ENCODE measurements around the gene COL6A3.
"Not testable (repeated sequence)": the region's sequence is repeated elsewhere in the genome, so short reads cannot be mapped to it uniquely, and the experiment has no call there.

The COL6A3 gene

DNA sequence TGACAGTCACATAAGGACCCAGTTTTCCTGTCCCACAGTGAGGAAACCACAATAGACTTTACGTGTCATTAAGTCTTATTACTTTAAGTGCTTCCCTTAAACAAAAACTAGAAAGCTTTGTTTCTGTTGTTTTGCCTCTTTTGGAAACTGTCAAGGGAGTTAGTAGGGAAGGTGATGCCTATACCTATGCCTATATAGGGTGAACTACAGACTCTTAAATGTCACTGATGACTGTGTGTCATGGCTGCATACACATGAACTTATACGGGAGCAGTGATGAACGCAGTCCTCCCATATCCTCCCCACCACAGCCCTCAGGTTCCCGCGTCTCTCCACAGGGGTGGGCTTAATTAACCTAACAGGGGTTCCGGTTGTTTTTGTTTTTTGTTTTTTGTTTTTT lies 97.6 kb downstream of the COL6A3 start:
- Mint-ChIP-seq H3K36me3 (no peaks in the 10 kb centered on the region), H3K4me3 (no peak overlapping the region), H3K27me3 (peaks cover 24% of the 10 kb centered on the region), H3K27ac (no peak overlapping the region), H3K4me1 (no peaks in the 10 kb centered on the region), H3K9me3 (no peaks in the 10 kb centered on the region)
- ATAC-seq = no peak

- Mint-ChIP-seq H3K4me1 (no peaks in the 10 kb centered on the region), H3K27me3 (peaks cover 22% of the 10 kb centered on the region), H3K9me3 (no peaks in the 10 kb centered on the region), H3K27ac (no peak overlapping the region), H3K36me3 (no peaks in the 10 kb centered on the region), H3K4me3 (no peak overlapping the region)
- ATAC-seq = no peak
Measured at GRCh38 chr2:237315829-237316225, 98.1 kb downstream of the COL6A3 start.

GRCh38 chr2:237315170-237315828 lies 98.7 kb downstream of the COL6A3 start:
- peaks cover 17% of the 10 kb centered on the region for H3K27me3 Mint-ChIP-seq
- no peaks in the 10 kb centered on the region for H3K4me1 Mint-ChIP-seq
- no peak for ATAC-seq

GRCh38 chr2:237314681-237315080 lies 99.3 kb downstream of the COL6A3 start:
- Mint-ChIP-seq H3K36me3 (no peaks in the 10 kb centered on the region), H3K4me1 (no peaks in the 10 kb centered on the region), H3K27ac (no peak overlapping the region), H3K4me3 (no peak overlapping the region), H3K9me3 (no peaks in the 10 kb centered on the region), H3K27me3 (peaks cover 11% of the 10 kb centered on the region)
- ATAC-seq = no peak

More at GRCh38 chr2:237315170-237315828, 98.7 kb downstream of the COL6A3 start:
- no peaks in the 10 kb centered on the region for H3K9me3 Mint-ChIP-seq
- no peak overlapping the region for H3K27ac Mint-ChIP-seq
- H3K4me3 Mint-ChIP-seq = no peak overlapping the region
- H3K36me3 Mint-ChIP-seq = no peaks in the 10 kb centered on the region

- H3K4me3 Mint-ChIP-seq = no peak overlapping the region
- no peaks in the 10 kb centered on the region for H3K36me3 Mint-ChIP-seq
- peaks cover 8% of the 10 kb centered on the region for H3K27me3 Mint-ChIP-seq
- no peaks in the 10 kb centered on the region for H3K9me3 Mint-ChIP-seq
- no peak overlapping the region for H3K27ac Mint-ChIP-seq
- ATAC-seq = no peak
- H3K4me1 Mint-ChIP-seq = no peaks in the 10 kb centered on the region
Measured at GRCh38 chr2:237314198-237314597, 99.8 kb downstream of the COL6A3 start.

DNA sequence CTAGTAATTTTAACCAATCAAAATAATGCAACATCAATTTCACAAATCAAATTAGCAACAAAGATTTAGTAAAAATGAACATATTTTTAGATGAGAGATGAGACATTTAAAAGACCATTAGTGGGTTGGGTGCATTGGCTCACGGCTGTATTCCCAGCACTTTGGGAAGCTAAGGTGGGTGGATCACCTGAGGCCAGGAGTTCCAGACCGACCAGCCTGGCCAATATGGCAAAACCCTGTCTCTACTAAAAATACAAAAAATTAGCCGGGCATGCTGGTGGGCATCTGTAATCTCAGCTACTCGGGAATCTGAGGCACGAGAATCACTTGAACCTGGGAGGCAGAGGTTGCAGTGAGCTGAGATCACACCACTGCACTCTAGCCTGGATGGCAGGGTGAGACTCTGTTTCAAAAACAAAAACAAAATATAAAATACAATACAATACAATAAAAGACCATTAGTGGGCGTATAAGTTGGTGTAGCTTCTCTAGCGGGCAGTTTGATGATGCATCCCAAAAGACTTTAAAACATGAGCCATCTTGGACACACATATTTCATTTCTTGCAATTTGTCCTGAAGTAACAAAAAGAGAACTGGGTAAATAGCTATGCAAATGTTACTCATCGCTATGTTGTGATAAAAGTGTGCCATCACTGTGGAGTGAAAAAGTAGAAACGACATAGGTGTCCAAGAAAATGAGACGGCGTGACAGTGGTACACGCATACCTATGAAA lies 101.8 kb downstream of the COL6A3 start:
- Mint-ChIP-seq H3K4me3 (no peak overlapping the region), H3K36me3 (no peaks in the 10 kb centered on the region), H3K4me1 (no peaks in the 10 kb centered on the region), H3K27me3 (peaks cover 11% of the 10 kb centered on the region), H3K27ac (no peak overlapping the region), H3K9me3 (no peaks in the 10 kb centered on the region)
- no peak for ATAC-seq

DNA sequence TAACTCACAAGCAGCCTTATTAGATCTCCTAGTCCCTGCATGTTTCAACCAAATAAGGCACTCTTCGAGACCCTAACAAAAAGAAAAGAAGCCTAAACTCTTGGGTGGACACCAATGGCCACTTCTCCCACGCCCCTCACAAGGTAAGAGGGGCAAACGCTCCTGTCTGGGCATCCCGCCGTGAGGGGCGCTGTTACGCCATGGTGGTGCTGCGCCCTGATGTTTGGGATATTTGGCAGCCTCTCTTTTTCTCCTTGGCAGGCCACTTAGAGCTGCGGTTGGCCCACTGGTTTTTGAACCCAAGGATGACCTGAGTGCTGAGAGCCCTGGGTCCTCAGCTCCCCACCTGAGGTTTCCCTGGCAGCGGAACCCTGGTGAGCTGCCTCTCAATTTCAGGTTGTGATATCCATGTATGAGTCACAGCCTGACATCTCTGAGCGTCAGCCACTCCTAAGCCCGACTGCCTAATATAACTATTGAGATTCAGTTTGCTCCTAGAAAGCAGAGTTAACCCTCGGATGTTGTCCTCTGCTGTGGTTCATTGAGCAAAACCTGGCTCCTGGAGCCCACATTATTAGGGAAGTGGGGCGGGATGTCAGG lies 103.3 kb downstream of the COL6A3 start:
- no peak overlapping the region for H3K27ac Mint-ChIP-seq
- no peaks in the 10 kb centered on the region for H3K9me3 Mint-ChIP-seq
- no peak for ATAC-seq
- no peaks in the 10 kb centered on the region for H3K36me3 Mint-ChIP-seq
- H3K27me3 Mint-ChIP-seq = peaks cover 11% of the 10 kb centered on the region
- H3K4me1 Mint-ChIP-seq = no peaks in the 10 kb centered on the region
- no peak overlapping the region for H3K4me3 Mint-ChIP-seq

GRCh38 chr2:237309416-237309815 lies 104.5 kb downstream of the COL6A3 start:
- Mint-ChIP-seq H3K4me1 (no peaks in the 10 kb centered on the region), H3K4me3 (no peak overlapping the region), H3K9me3 (peaks cover under 1% of the 10 kb centered on the region), H3K27me3 (peaks cover 11% of the 10 kb centered on the region), H3K36me3 (no peaks in the 10 kb centered on the region), H3K27ac (no peak overlapping the region)
- no peak for ATAC-seq

DNA sequence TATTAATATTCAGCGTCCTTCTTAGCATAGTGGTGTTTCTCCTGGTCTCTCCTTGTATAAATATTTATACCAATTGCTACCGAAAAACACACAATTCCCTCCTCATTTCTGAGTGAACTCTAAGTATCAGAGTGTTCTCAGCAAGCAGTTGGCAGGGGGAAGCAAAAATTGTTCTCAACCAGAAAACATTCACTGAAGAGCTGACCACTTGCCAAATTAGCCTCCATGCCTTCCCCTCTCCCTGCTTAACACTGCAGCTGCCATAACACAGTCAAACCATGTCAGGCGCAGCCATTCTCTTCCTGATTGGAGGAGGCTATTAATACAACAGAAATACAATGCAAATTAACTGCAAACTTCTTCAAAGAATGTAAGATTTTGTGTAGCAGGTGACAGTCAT lies 105.0 kb downstream of the COL6A3 start:
- Mint-ChIP-seq H3K4me1 (no peaks in the 10 kb centered on the region), H3K27me3 (peaks cover 11% of the 10 kb centered on the region)
- ATAC-seq = no peak

DNA sequence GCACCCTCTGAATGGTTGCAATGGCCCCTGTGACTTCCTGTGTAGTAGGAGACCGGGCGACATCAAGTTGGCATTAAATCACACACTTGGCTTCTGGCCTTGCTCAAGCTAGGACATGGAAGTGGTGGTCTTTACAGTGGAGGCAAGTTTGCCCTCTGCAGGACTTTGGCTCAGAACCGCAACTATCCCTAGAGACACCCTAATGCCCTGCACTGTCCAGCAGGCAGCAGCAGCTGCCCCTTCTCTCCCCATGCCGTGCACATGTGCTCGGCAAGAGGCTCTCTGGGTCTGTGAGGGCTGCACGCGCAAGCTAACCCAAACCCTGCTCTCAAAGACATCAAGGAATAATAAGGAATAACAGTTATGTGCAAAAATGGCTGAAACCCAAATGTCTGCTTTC lies 106.5 kb downstream of the COL6A3 start:
- ATAC-seq = no peak
- no peak overlapping the region for H3K27ac Mint-ChIP-seq
- no peaks in the 10 kb centered on the region for H3K36me3 Mint-ChIP-seq
- peaks cover 3% of the 10 kb centered on the region for H3K9me3 Mint-ChIP-seq
- no peak overlapping the region for H3K4me3 Mint-ChIP-seq
- H3K4me1 Mint-ChIP-seq = no peaks in the 10 kb centered on the region
- H3K27me3 Mint-ChIP-seq = peaks cover 11% of the 10 kb centered on the region

More for the DNA sequence above, 105.0 kb downstream of the COL6A3 start:
- Mint-ChIP-seq H3K9me3 (peaks cover 3% of the 10 kb centered on the region), H3K36me3 (no peaks in the 10 kb centered on the region), H3K27ac (no peak overlapping the region), H3K4me3 (no peak overlapping the region)

DNA sequence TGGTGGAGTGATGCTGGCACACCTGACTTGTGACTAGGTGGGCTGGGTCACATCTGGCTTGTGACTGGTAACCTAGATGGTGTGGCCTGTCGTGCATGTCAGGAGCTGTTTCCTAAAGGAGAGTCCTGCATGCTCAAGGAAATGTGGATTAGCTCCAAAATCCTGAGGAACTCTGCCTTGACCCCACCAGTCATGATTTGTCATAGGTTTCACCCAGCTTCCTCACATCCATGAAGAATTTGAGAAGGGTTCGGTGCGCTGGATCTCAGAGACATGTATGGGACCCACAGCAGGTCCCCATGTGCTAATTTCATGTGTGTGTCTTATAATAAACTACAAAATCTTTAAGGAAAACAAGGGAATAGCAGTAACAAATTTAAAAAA lies 107.2 kb downstream of the COL6A3 start:
- no peak for ATAC-seq
- Mint-ChIP-seq H3K4me1 (no peaks in the 10 kb centered on the region), H3K9me3 (peaks cover 3% of the 10 kb centered on the region), H3K4me3 (no peak overlapping the region), H3K27ac (no peak overlapping the region), H3K27me3 (peaks cover 11% of the 10 kb centered on the region), H3K36me3 (no peaks in the 10 kb centered on the region)

DNA sequence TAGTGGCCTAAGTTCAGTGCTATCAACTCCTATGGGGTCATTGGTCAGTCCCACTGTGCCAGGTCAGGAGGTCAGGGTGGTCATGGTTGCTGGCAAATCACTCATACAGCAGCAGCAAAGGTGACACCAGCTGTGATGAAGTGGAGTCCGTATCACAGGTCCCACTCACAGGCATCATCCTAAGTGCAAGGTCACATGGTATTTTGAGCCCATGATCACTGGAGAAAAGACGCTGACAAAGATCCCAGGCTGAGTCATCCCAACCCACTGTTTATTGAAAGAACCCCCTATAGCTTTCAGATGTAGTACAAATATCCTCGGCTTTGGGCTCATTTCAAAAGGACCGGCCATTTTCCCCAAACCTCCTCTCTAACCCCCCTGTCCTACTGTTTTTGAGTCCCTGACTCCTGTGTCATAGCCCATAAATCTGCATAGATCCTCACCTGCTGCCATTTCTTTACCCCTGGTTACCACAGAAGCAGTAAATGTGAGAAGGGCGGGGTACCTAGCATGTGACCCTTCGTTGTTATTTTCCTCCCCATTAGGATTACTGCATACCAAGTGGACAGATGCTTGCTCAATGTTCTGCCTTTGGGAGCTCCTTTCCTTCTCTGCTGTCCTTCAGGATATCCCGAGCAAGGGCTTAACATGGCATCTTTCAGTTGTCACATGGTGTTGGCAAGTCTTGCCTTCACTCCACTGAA lies 107.7 kb downstream of the COL6A3 start:
- H3K4me1 Mint-ChIP-seq = no peaks in the 10 kb centered on the region
- H3K27me3 Mint-ChIP-seq = peaks cover 12% of the 10 kb centered on the region

DNA sequence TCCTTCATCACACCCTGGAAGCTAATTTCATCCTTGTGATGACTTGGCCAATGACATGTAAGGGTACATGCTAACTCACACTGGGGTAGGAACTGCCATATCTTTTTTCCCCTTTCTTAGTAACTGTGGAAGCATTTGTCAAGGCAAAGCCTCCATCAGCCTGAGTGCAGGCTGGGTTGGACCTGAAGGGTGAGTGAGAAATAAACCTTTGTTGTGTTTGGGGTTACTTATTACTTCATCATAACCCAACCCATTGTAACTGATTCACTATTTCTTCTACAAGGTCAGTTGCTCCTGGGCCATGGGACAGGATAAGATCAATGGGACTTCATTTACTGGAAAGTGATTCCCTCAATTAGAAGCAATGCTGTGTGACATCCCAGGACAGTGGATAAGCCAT lies 108.4 kb downstream of the COL6A3 start:
- ATAC-seq = no peak
- Mint-ChIP-seq H3K4me1 (no peaks in the 10 kb centered on the region), H3K36me3 (no peaks in the 10 kb centered on the region), H3K4me3 (no peak overlapping the region), H3K27me3 (peaks cover 19% of the 10 kb centered on the region), H3K27ac (no peak overlapping the region), H3K9me3 (peaks cover 3% of the 10 kb centered on the region)

More for the DNA sequence above, 107.7 kb downstream of the COL6A3 start:
- no peak overlapping the region for H3K27ac Mint-ChIP-seq
- H3K36me3 Mint-ChIP-seq = no peaks in the 10 kb centered on the region
- no peak for ATAC-seq
- peaks cover 3% of the 10 kb centered on the region for H3K9me3 Mint-ChIP-seq
- H3K4me3 Mint-ChIP-seq = no peak overlapping the region

DNA sequence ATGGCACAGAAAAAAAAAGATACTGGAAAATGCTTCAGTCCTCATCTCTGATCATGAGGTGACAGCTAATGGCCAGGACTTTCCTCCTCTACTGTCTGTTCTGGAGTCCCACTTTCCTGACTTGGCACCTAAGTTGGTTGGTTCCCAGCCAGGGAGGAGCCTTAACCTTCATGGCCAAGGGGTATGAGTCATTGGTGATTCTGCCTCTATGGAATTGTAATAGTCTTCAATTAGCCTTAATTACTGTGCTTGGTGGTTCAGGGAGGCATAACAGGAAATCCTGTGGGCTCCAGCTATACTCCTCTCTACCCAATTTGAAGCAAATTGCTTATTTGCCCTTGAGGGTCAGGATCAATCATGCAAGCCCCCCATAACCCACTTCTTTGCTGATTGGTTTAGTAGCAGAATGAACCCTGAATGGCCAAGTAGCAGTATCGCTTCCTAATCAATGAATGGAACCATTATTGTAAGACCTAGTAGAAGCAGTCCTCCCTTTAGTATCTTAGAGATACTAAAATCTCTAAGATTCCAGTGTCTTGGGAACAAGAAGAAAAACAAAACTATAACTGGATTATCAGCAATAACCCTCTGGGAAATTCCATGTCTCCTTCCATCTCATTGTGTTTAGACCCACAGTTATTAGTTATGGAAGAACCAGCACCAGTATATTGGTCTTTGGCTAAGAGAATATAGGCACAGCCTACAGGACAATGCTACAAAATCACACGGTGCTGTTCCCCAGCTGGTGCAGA lies 109.0 kb downstream of the COL6A3 start:
- Mint-ChIP-seq H3K27me3 (peaks cover 22% of the 10 kb centered on the region), H3K27ac (no peak overlapping the region)
- no peak for ATAC-seq

DNA sequence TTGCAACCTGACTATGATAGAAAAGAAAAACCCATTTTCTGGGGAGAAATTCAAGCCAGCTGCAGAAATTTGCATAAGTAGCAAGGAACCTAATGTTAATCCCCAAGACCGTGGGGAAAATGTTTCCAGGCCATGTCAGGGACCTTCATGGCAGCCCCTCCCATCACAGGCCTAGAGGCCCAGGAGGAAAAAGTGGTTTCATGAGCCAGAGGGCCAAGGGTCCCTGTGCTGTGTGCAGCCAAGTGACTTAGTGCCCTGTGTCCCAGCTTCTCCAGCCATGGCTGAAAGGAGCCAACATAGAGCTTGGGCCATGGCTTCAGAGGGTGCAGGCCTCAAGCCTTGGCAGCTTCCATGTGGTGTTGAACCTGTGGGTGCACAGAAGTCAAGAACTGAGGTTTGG lies 110.7 kb downstream of the COL6A3 start:
- H3K27ac Mint-ChIP-seq, ATAC-seq, H3K4me3 Mint-ChIP-seq, H3K36me3 Mint-ChIP-seq, H3K9me3 Mint-ChIP-seq, H3K4me1 Mint-ChIP-seq: not testable (repeated sequence)
- peaks cover 11% of the 10 kb centered on the region for H3K27me3 Mint-ChIP-seq

More for the DNA sequence above, 109.0 kb downstream of the COL6A3 start:
- no peaks in the 10 kb centered on the region for H3K36me3 Mint-ChIP-seq
- no peak overlapping the region for H3K4me3 Mint-ChIP-seq
- H3K9me3 Mint-ChIP-seq = peaks cover 3% of the 10 kb centered on the region
- no peaks in the 10 kb centered on the region for H3K4me1 Mint-ChIP-seq

Measured in stimulated activated memory B cell treated with anti-CD40 and anti-IgM and Interleukin-4, amounts not matched to agents 10 μg/mL and 1 μg/mL and 100 μg/mL, for 72 hours (primary cell).